Nephron progenitor cell (in vitro differentiated cells): ENCODE data around the gene URI1.

ENCODE experiments used
- DNase-seq: peaks from one replicate; pipeline ENCODE4 v3.0.0; 2021
- H3K27ac Mint-ChIP-seq: 2 replicates; pipeline ENCODE4 v1.8.0; 2021; ENCODE audit warnings: mild to moderate bottlenecking, moderate library complexity, mixed read lengths
- H3K27me3 Mint-ChIP-seq: 2 replicates; pipeline ENCODE4 v1.8.0; 2021; ENCODE audit warnings: mild to moderate bottlenecking, low read depth, mixed read lengths; ENCODE audit not compliant: poor library complexity
- H3K36me3 Mint-ChIP-seq: 2 replicates; pipeline ENCODE4 v1.8.0; 2021; ENCODE audit warnings: low read depth, mixed read lengths
- H3K4me1 Mint-ChIP-seq: 2 replicates; pipeline ENCODE4 v1.8.0; 2021; ENCODE audit warnings: mixed read lengths
- H3K4me3 Mint-ChIP-seq: 2 replicates; pipeline ENCODE4 v1.8.0; 2021; ENCODE audit warnings: mild to moderate bottlenecking, moderate library complexity, mixed read lengths
- H3K9me3 Mint-ChIP-seq: 2 replicates; pipeline ENCODE4 v1.8.0; 2021; ENCODE audit warnings: mild to moderate bottlenecking, moderate library complexity, mixed read lengths
- CTCF ChIP-seq: fragments of 200-600 bp; sonication (generic); IDR thresholded peaks from 2 replicates; pipeline ENCODE4 v1.5.0; 2021; ENCODE audit warnings: antibody characterized with exemption

Gene URI1

GRCh38 chr19:29969891-29970290, 27.9 kb downstream of the URI1 start:
- Mint-ChIP-seq H3K27me3 (no peaks in the 10 kb centered on the region), H3K4me1 (peaks cover 41% of the 10 kb centered on the region), H3K9me3 (no peaks in the 10 kb centered on the region), H3K4me3 (no peak overlapping the region), H3K27ac (no peak overlapping the region), H3K36me3 (peaks cover 10% of the 10 kb centered on the region)
- DNase-seq: no peak
- TF ChIP-seq CTCF: no peak

- no peaks in the 10 kb centered on the region for H3K27me3 Mint-ChIP-seq
- no peaks in the 10 kb centered on the region for H3K9me3 Mint-ChIP-seq
- no peak for DNase-seq
- no peak overlapping the region for H3K27ac Mint-ChIP-seq
- H3K36me3 Mint-ChIP-seq: peaks cover 15% of the 10 kb centered on the region
- TF ChIP-seq CTCF: no peak
- H3K4me3 Mint-ChIP-seq: no peak overlapping the region
- H3K4me1 Mint-ChIP-seq: peaks cover 30% of the 10 kb centered on the region
Observed at GRCh38 chr19:29971002-29971401, 29.0 kb downstream of the URI1 start.

GRCh38 chr19:29971648-29972047, 29.6 kb downstream of the URI1 start:
- TF ChIP-seq CTCF: no peak
- no peak overlapping the region for H3K4me3 Mint-ChIP-seq
- H3K36me3 Mint-ChIP-seq: peaks cover 15% of the 10 kb centered on the region
- H3K9me3 Mint-ChIP-seq: no peaks in the 10 kb centered on the region
- peaks cover 30% of the 10 kb centered on the region for H3K4me1 Mint-ChIP-seq
- no peaks in the 10 kb centered on the region for H3K27me3 Mint-ChIP-seq
- DNase-seq: no peak
- H3K27ac Mint-ChIP-seq: no peak overlapping the region

- Mint-ChIP-seq H3K27me3 (no peaks in the 10 kb centered on the region), H3K9me3 (no peaks in the 10 kb centered on the region), H3K27ac (no peak overlapping the region), H3K4me3 (no peak overlapping the region), H3K4me1 (peaks cover 20% of the 10 kb centered on the region), H3K36me3 (peaks cover 10% of the 10 kb centered on the region)
- TF ChIP-seq CTCF: no peak
- DNase-seq: no peak
Observed at GRCh38 chr19:29974701-29975100, 32.7 kb downstream of the URI1 start.

- TF ChIP-seq CTCF: no peak
- Mint-ChIP-seq H3K4me1 (peaks cover 17% of the 10 kb centered on the region), H3K27ac (peak overlapping the region; percentile 53), H3K4me3 (no peak overlapping the region), H3K36me3 (peaks cover 20% of the 10 kb centered on the region), H3K27me3 (no peaks in the 10 kb centered on the region), H3K9me3 (no peaks in the 10 kb centered on the region)
- no peak for DNase-seq
Observed at GRCh38 chr19:29976151-29976943, 34.3 kb downstream of the URI1 start.

GRCh38 chr19:29978080-29978479, 36.0 kb downstream of the URI1 start:
- TF ChIP-seq CTCF: no peak
- peaks cover 17% of the 10 kb centered on the region for H3K4me1 Mint-ChIP-seq
- no peaks in the 10 kb centered on the region for H3K27me3 Mint-ChIP-seq
- H3K4me3 Mint-ChIP-seq: no peak overlapping the region
- peaks cover 22% of the 10 kb centered on the region for H3K36me3 Mint-ChIP-seq
- DNase-seq: no peak
- no peak overlapping the region for H3K27ac Mint-ChIP-seq
- no peaks in the 10 kb centered on the region for H3K9me3 Mint-ChIP-seq
